SK-MEL-5 (cell line): ENCODE data around the gene RANBP9. TPM values are rescaled to one million over a fixed set of nuclear protein-coding genes. Genes with fewer than 3 reads are reported as not detected.

Experiments
- DNase-seq: peaks from one replicate; pipeline ENCODE4 v3.0.0-alpha.2; 2016; ENCODE audit warnings: low read depth, low spot score
- in situ Hi-C: cut with HindIII; loops from 2 replicates; pipeline ENCODE4 v1.10.0; 2016; ENCODE audit warnings: low sequenced_read_pairs, high pct_unique_total_duplicates, low pct_unique_long_range_greater_than_20kb
- total RNA-seq: library from RNA; depleted of rRNA; stranded (reverse); fragments of >200 nt; shearing (Covaris generic); gene quantifications from 2 replicates; pipeline ENCODE4 v1.2.3, GENCODE V29; 2014

The RANBP9 gene
- total RNA-seq, 1 experiment from 2014 or later = 30.7 TPM

GRCh38 chr6:13633343-13633742 is 78.3 kb downstream of the RANBP9 start:
- no peak for DNase-seq
- in situ Hi-C loops = no loop called here

- in situ Hi-C loops = no loop called here
- no peak for DNase-seq
Measured at GRCh38 chr6:13630499-13630898, 81.1 kb downstream of the RANBP9 start.

DNA sequence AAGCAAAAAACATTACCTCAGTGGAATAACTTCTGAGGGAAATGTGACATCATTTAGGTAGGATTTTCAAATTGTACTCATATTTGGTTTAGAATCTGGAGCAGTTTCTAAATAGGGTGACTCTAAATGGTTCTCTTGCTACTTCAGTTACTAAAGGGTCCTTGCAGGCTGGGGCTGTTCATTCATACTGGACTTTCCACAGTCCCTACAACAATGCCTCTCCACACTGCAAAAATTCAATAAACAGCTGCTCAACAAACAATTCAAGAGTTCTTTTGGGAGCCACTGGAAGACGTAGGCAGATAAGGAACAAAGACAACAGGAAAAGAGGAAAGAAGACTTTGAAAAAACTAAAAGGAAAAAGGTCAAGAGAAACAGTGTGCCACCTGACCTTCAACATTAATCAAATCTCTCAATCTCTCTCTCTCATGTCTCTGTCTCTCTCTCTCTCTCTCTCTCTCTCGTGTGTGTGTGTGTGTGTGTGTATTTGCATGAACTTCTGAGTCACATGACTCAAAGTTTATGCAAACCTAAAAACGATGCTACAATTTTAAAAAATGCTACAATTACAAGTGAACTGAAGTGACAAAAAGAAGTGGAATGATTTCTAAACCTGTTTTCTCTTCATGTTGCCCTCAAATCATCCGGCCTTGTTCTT is 82.0 kb downstream of the RANBP9 start:
- peak; percentile 76 for DNase-seq
- in situ Hi-C loops = no loop called here

GRCh38 chr6:13624871-13625288 is 86.8 kb downstream of the RANBP9 start:
- in situ Hi-C loops = no loop called here
- peak; percentile 89 for DNase-seq

- DNase-seq = no peak
- in situ Hi-C loops = no loop called here
Measured at GRCh38 chr6:13617066-13617465, 94.6 kb downstream of the RANBP9 start.

- DNase-seq = peak; percentile 50
- in situ Hi-C loops = no loop called here
Measured at GRCh38 chr6:13615792-13616120, 95.9 kb downstream of the RANBP9 start.

DNA sequence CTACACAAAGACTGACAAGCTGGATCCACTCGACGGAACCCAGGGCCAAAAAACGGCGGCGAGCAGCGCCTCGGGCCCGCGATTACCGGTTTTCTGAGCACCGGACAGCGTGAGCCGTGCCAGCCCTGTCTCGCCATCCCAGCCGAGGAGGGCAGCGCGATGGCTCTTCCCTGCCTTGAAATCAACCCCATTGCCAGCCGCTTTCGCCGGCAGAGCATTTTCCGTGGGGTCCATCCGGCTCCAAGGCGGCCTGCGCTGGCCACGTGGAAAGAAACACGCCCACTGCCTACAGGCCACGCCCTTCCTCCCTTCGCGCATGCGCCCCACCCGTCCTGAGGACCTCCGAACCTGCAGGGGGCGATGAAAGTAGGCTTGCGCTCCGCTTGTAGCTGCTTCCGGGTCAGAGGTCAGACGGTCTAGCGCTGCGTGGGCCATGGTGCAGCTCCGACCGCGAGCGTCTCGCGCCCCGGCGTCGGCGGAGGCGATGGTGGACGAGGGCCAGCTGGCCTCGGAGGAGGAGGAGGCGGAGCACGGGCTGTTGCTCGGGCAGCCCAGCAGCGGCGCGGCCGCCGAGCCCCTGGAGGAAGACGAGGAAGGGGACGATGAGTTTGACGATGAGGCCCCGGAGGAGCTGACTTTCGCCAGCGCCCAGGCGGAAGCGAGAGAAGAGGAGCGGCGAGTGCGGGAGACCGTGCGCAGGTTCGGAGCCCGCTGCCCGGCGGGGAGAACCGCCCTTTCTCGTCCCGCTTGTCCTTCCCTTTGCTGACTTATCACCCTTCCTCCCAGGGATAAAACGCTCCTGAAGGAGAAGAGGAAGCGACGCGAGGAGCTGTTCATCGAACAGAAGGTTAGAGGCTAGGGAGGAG is 96.5 kb downstream of the RANBP9 start, which contains the start of gene NOL7:
Gene NOL7, plus strand, starts transcription at position 410 of the 866 bp plus-strand sequence. Its CDS starts 24 bp downstream, at position 434.
- in situ Hi-C loops = no loop called here
- DNase-seq = peak; percentile 99

DNA sequence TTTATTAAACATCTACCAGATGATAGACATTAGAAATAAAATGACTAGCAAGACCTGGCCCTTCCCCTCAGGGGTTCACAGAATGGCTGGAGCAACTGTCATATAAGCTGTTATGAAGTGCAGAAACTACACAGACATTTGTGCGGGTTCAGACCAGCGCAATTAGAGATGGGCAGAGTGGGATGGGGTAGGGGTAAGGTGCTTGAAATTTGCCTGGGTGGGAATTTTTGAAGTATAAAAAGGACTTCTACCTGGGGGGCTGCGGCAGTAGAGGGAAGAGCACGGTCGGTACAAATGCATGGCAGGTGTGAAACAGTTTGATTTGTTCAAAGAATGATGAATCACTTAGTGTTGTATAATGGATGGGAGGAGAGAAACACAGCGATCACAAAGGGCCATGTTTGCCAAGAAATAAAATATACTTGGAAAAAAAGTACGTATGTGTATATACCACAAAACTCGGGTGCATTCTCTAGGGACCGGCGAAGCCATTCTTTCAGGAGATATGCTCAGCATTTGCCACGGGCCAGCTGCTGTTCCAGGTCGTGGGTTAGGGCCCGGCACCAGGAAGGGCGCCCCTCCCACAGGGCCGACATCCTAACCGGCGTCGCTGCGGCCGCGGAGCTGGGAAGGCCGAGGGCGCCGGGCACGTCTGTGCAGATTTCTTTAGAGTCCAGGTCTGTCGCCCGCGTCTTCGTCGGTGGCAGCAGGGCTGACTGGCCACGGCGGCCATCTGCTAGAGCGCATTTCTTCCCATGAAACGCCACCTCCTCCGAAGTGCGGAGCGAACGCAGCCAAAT is 97.3 kb downstream of the RANBP9 start:
- in situ Hi-C loops = no loop called here
- peak; percentile 53 for DNase-seq

DNA sequence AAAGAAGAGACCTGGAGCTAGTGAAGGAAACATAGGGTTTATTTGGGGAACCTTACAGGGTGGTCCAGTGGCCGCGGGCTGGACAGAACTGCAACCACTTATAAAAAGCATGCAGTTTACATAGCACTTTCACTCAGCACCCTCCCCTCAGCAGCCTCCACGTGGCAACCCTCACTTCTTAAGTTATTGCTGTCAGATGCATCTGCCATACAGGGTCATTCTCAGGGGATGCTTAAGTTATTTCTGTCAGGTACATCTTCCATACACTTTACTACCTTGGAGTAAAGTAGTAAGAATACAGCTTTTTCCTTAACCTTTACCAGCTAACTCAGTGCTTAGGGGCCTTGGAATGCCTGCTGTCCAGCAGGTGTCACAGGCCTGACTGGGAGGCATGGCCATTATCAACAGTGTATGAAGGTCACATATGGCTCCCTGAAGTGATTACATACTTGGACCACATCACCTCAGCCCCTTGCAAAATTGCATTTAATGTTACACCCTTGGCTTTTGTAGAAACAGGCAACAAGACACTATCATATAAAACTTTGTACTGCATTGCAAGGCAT is 98.5 kb downstream of the RANBP9 start:
- no peak for DNase-seq
- in situ Hi-C loops = no loop called here

DNA sequence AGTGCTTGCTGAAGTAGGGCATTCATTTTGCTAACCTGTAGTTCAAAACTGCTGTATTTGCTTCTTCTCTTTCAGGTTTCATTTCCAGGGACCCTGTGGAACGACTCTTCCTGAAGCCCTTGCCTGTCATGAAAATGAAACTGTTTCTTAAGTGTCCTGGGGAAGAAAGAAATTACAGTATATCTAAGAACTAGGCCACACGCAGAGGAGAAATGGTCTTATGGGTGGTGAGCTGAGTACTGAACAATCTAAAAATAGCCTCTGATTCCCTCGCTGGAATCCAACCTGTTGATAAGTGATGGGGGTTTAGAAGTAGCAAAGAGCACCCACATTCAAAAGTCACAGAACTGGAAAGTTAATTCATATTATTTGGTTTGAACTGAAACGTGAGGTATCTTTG is 99.9 kb downstream of the RANBP9 start:
- no peak for DNase-seq
- in situ Hi-C loops = no loop called here

GRCh38 chr6:13605634-13606033 is 106.0 kb downstream of the RANBP9 start:
- DNase-seq = no peak
- in situ Hi-C loops = no loop called here

GRCh38 chr6:13604546-13605416 is 106.9 kb downstream of the RANBP9 start:
- peak; percentile 60 for DNase-seq
- in situ Hi-C loops = no loop called here

DNA sequence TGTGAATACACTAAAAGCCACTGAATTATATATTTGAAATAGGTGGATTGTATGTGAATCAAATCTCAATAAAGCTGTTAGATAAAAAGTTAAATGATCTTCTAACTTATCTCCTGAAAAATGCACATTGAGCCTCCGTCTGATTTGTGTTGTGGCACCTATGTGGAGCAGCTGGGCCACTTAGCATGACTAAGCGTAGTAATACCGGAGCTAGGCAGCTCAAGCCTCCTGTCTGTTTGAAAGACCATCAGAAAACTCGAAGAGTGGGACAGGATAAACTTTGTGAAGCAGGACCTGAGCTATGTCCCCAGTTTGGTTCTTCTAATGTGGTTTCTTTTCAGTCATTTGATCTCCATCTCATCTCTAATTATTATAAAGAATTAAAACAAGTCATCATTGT is 107.5 kb downstream of the RANBP9 start:
- in situ Hi-C loops = no loop called here
- DNase-seq = no peak

DNA sequence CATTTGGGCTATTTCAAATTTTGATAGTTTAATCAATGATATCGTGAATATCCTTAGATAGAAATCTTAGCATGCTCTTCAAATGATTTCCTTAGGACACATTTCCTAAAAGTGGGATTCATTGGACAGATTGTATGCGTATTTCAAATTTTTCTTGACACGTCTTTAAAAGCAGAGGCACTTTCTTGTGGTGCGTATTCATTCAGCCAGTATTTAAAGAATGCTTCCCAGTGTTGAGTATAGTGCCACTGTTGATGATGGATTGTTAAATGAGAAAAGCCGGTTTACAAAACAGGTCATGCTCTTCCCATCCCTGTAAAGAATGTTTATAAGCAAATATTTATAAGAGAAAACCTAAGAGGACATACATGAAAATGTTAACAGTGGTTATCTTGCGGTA is 111.6 kb downstream of the RANBP9 start:
- in situ Hi-C loops = no loop called here

GRCh38 chr6:13597073-13597472 is 114.6 kb downstream of the RANBP9 start:
- in situ Hi-C loops = no loop called here
- DNase-seq = no peak

More for the DNA sequence above, 111.6 kb downstream of the RANBP9 start:
- no peak for DNase-seq

DNA sequence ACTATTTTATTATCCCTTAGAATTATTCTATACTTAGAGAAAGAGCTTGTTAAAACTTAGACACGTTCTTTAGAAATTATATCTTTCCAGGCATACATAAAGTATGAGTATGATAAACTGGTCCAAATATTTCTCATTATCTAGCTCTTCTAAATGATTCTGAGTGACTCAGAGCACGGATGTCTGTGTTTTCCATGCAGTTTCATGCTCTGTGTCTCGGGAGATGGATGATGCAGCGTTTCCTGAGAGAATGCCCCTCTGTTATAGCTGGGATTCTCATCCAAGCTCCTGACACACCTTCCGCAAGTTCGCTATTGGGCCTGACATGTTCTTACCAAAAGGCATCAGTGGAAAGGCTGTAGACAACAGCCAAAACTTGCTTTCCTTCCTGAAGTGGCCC is 117.9 kb downstream of the RANBP9 start:
- DNase-seq = no peak
- in situ Hi-C loops = no loop called here

DNA sequence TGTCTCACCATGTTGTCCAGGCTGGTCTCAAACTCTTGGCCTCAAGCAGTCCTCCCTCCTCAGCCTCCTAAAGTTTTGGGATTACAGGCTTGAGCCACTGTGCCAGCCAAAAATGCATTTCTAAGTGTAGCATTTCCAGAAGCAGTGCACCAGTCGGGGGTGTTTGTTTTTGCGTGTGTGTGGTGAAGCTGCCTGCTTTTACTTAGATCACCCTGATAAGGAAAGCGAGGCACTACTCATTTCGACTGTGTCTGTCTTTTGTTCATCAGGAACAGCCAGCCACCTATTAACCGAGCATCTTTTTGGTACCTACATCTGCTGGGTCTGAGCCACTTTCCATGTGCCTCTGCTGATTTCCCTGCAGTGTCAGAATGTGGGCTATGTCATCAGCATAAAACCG is 118.5 kb downstream of the RANBP9 start:
- no peak for DNase-seq
- in situ Hi-C loops = no loop called here
